Measurements from ENCODE around the gene SDK1. TPM values are rescaled to one million over a fixed set of nuclear protein-coding genes. Genes with fewer than 3 reads are reported as not detected.

SDK1 gene, protein sequence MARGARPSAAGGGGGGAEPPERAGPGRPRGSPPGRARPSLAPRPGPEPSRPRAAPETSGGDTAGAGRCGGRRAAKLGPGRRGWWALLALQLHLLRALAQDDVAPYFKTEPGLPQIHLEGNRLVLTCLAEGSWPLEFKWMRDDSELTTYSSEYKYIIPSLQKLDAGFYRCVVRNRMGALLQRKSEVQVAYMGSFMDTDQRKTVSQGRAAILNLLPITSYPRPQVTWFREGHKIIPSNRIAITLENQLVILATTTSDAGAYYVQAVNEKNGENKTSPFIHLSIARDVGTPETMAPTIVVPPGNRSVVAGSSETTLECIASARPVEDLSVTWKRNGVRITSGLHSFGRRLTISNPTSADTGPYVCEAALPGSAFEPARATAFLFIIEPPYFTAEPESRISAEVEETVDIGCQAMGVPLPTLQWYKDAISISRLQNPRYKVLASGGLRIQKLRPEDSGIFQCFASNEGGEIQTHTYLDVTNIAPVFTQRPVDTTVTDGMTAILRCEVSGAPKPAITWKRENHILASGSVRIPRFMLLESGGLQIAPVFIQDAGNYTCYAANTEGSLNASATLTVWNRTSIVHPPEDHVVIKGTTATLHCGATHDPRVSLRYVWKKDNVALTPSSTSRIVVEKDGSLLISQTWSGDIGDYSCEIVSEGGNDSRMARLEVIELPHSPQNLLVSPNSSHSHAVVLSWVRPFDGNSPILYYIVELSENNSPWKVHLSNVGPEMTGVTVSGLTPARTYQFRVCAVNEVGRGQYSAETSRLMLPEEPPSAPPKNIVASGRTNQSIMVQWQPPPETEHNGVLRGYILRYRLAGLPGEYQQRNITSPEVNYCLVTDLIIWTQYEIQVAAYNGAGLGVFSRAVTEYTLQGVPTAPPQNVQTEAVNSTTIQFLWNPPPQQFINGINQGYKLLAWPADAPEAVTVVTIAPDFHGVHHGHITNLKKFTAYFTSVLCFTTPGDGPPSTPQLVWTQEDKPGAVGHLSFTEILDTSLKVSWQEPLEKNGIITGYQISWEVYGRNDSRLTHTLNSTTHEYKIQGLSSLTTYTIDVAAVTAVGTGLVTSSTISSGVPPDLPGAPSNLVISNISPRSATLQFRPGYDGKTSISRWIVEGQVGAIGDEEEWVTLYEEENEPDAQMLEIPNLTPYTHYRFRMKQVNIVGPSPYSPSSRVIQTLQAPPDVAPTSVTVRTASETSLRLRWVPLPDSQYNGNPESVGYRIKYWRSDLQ (N-terminal part only)
- under 1 TPM; 0.33 to 0.47 TPM for polyA plus RNA-seq

DNA sequence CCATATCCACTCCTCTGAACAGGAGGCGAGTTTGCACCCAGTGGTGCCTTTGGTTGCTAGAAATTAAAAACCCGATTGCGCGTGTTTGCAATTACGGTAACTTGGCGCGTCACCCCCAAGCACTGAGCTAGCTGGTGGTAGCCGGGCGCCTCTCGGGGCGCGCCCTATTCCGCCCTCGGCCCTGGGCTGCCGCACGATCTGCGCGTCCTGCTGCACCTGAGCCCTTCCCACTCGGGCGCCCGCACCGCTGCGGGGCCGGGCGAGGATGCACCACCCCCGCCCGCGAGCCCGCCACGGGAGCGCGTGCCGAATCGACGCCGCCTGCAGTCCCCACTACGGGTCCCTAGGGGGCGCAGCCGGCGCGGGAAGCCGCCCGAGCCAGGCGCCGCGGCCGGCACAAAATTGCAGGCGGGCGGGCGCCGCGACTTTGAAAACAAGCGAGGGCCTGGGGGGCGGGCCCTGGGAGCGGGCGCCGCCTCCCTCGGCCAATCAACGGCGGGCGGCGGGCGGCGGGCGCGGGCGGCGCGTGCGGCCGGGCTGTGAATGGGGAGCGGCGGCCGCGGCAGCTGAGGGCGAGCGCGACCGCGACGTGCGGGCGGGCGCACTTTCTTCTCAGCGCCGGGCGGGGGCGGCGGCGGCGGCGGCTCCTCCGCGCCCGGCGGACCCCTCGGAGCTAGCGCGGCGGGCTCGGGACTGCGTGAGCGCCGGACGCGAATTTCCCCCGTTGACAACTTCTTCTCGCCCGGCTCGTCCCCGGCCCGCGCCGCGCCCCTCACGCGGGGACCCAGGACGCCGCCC, at the start of gene SDK1:
SDK1 (plus strand) TSS at position 602 of the 798 bp plus-strand sequence. CDS start 335 bp downstream, outside the sequence.
- peaks cover 0 to 3% of the 10 kb centered on the region in 2 donors for H3K4me1 ChIP-seq (ENCODE audit: control insufficient read depth in 2 of 2, insufficient read depth in 2 of 2, low read length in 1 of 2)
- H3K27ac ChIP-seq (ENCODE audit: low read depth in 2 of 2, low read length in 1 of 2) = peak within 1 kb of the TSS in 1 of 2 donors; percentile 45
- H3K9me3 ChIP-seq (ENCODE audit: control insufficient read depth in 2 of 2, insufficient read depth in 1 of 2, low read depth in 1 of 2, low read length in 1 of 2) = no peaks in the 10 kb centered on the region
- H3K36me3 ChIP-seq (ENCODE audit: control insufficient read depth in 2 of 2, insufficient read depth in 2 of 2, low read length in 1 of 2) = no peaks in the 10 kb centered on the region
- no peaks in the 10 kb centered on the region for H3K27me3 ChIP-seq (ENCODE audit: control insufficient read depth in 1 of 2, insufficient read depth in 2 of 2, low read length in 2 of 2)
- 1% methylated on average over 56 to 119 of the region's 119 CpGs for WGBS, 2 donors
- peak within 1 kb of the TSS; percentile 57 to 64 for H3K4me3 ChIP-seq (ENCODE audit: low read depth in 1 of 2, low read length in 2 of 2)

DNA sequence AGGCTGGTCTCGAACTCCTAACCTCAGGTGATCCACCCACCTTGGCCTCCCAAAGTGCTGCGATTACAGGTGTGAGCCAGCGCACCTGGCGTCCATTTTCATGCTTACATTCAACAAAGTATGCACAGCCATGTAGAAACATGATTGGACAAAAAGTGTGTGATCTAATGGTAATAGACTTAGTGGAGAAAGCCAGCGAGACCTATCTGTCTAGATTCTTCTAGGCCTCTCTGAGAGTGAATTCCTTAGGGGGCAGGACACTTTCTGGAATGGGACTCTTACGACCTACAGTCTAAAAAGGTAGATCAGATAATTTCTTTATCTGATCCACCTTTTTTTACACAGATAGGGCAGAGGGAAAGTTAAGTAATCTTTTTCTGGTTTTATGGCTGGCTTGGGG, 46.3 kb upstream of the SDK1 start:
- 86 to 87% methylated on average over 6 of the region's 6 CpGs for WGBS, 2 donors
- H3K36me3 ChIP-seq (ENCODE audit: control insufficient read depth in 2 of 2, insufficient read depth in 2 of 2, low read length in 1 of 2) = no peaks in the 10 kb centered on the region
- no peaks in the 10 kb centered on the region for H3K4me1 ChIP-seq (ENCODE audit: control insufficient read depth in 2 of 2, insufficient read depth in 2 of 2, low read length in 1 of 2)
- H3K9me3 ChIP-seq (ENCODE audit: control insufficient read depth in 2 of 2, insufficient read depth in 1 of 2, low read depth in 1 of 2, low read length in 1 of 2) = no peaks in the 10 kb centered on the region
- no peaks in the 10 kb centered on the region for H3K27me3 ChIP-seq (ENCODE audit: control insufficient read depth in 1 of 2, insufficient read depth in 2 of 2, low read length in 2 of 2)
- H3K27ac ChIP-seq (ENCODE audit: low read depth in 2 of 2, low read length in 1 of 2) = no peak overlapping the region
- H3K4me3 ChIP-seq (ENCODE audit: low read depth in 1 of 2, low read length in 2 of 2) = no peak overlapping the region

DNA sequence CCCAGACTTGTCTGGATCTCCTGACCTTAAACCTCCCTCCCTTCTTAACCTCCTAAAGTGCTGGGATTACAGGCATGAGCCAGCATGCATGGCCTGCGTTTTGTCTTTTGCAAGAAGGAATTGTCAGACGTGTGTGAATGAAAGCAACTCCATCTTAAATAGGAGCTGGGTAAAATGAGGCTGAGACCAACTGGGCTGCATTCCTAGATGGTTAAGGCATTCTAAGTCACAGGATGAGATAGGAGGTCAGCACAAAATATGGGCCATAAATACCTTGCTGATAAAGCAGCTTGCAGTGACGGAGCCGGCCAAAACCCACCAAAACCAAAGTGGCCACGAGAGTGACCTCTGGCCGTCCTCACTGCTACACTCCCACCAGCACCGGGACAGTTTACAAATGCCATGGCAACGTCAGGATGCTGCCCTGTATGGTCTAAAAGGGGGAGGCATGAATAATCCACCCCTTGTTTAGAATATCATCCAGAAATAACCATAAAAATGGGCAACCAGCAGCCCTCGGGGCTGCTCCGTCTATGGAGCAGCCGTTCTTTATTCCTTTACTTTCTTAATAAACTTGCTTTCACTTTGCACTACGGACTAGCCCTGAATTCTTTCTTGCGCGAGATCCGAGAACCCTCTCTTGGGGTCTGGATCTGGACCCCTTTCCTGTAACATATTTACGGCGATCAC, 41.2 kb upstream of the SDK1 start:
- 51 to 58% methylated on average over 17 of the region's 17 CpGs for WGBS, 2 donors
- H3K36me3 ChIP-seq (ENCODE audit: control insufficient read depth in 2 of 2, insufficient read depth in 2 of 2, low read length in 1 of 2) = no peaks in the 10 kb centered on the region
- no peaks in the 10 kb centered on the region for H3K4me1 ChIP-seq (ENCODE audit: control insufficient read depth in 2 of 2, insufficient read depth in 2 of 2, low read length in 1 of 2)
- H3K27me3 ChIP-seq (ENCODE audit: control insufficient read depth in 1 of 2, insufficient read depth in 2 of 2, low read length in 2 of 2) = peaks cover 0 to 4% of the 10 kb centered on the region in 2 donors
- no peak overlapping the region for H3K27ac ChIP-seq (ENCODE audit: low read depth in 2 of 2, low read length in 1 of 2)
- no peaks in the 10 kb centered on the region for H3K9me3 ChIP-seq (ENCODE audit: control insufficient read depth in 2 of 2, insufficient read depth in 1 of 2, low read depth in 1 of 2, low read length in 1 of 2)
- H3K4me3 ChIP-seq (ENCODE audit: low read depth in 1 of 2, low read length in 2 of 2) = peak overlapping the region in 1 of 2 donors; percentile 24

DNA sequence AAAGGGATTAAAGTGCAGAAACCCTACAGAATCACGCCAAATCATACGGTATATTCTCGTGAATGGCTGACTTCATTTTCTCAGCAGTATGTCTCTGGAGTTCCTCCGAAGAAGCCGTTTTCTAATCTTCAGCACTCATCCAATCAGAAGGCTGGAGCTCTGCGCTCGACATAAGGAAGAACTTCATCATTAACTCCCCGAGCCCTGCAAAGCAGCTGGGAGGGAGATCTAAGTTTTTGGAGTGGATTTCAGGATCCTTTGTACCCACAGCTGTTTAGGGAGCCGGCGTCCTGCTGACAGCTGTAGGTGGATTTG, 40.7 kb upstream of the SDK1 start:
- peaks cover 0 to 4% of the 10 kb centered on the region in 2 donors for H3K27me3 ChIP-seq (ENCODE audit: control insufficient read depth in 1 of 2, insufficient read depth in 2 of 2, low read length in 2 of 2)
- H3K4me1 ChIP-seq (ENCODE audit: control insufficient read depth in 2 of 2, insufficient read depth in 2 of 2, low read length in 1 of 2) = no peaks in the 10 kb centered on the region
- no peaks in the 10 kb centered on the region for H3K9me3 ChIP-seq (ENCODE audit: control insufficient read depth in 2 of 2, insufficient read depth in 1 of 2, low read depth in 1 of 2, low read length in 1 of 2)
- no peaks in the 10 kb centered on the region for H3K36me3 ChIP-seq (ENCODE audit: control insufficient read depth in 2 of 2, insufficient read depth in 2 of 2, low read length in 1 of 2)
- no peak overlapping the region for H3K27ac ChIP-seq (ENCODE audit: low read depth in 2 of 2, low read length in 1 of 2)
- H3K4me3 ChIP-seq (ENCODE audit: low read depth in 1 of 2, low read length in 2 of 2) = peak overlapping the region in 1 of 2 donors; percentile 24
- WGBS, 2 donors = 58 to 59% methylated on average over 10 of the region's 10 CpGs

DNA sequence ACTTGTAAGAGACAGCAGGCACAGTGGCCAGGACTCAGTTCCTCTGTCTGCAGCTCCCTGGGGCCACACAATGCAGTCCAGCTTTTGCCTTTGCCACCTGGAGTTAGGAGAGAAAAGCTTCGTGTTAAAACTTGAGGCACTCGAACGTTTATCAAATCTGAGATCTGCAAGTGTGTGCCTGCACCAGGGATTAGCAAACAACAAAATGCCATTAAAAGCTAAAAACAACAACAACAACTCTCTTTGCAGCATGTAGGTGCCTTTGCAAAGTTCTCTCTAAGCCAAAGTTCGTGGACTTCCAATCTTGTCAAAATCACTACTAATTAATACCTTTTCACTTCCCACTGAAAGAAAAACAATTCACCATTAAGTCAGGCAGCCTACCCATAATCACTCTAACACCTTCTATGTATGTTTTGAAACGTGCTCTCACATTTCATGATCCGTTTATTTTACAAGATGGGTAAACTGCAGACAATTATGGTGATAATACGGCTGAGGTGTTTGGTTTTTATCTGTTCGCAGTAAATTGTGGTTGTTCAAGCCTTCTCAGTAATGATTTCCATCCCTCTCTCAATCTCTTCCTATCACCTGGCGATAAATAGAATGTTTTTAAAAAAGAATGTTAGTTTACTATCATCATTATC, 36.2 kb upstream of the SDK1 start:
- Histone ChIP-seq H3K4me1 (ENCODE audit: control insufficient read depth in 2 of 2, insufficient read depth in 2 of 2, low read length in 1 of 2) (no peaks in the 10 kb centered on the region), H3K36me3 (ENCODE audit: control insufficient read depth in 2 of 2, insufficient read depth in 2 of 2, low read length in 1 of 2) (no peaks in the 10 kb centered on the region), H3K9me3 (ENCODE audit: control insufficient read depth in 2 of 2, insufficient read depth in 1 of 2, low read depth in 1 of 2, low read length in 1 of 2) (no peaks in the 10 kb centered on the region), H3K27me3 (ENCODE audit: control insufficient read depth in 1 of 2, insufficient read depth in 2 of 2, low read length in 2 of 2) (peaks cover 0 to 4% of the 10 kb centered on the region in 2 donors), H3K4me3 (ENCODE audit: low read depth in 1 of 2, low read length in 2 of 2) (no peak overlapping the region), H3K27ac (ENCODE audit: low read depth in 2 of 2, low read length in 1 of 2) (no peak overlapping the region)
- WGBS, 2 donors = 54 to 55% methylated on average over 9 of the region's 9 CpGs

DNA sequence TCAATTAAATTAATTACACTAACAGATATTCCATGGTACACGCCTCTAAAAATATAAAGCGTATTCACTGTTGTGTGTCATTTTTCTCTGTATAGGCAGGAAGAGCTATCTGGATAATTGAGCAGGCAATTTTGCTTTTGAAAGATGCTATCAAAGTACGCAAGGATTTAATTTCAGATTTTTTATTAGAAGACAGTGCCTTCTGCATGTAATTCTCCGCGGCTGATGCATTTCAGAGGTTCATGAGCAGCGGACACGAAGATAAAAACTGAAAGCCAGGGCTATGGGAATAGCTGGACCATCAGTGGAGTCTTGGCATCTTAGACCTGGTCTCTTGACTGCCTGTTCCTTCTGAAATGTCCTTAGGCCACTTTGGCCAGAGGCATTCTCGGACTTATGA, 35.7 kb upstream of the SDK1 start:
- Histone ChIP-seq H3K4me3 (ENCODE audit: low read depth in 1 of 2, low read length in 2 of 2) (no peak overlapping the region), H3K27me3 (ENCODE audit: control insufficient read depth in 1 of 2, insufficient read depth in 2 of 2, low read length in 2 of 2) (peaks cover 0 to 4% of the 10 kb centered on the region in 2 donors), H3K36me3 (ENCODE audit: control insufficient read depth in 2 of 2, insufficient read depth in 2 of 2, low read length in 1 of 2) (no peaks in the 10 kb centered on the region), H3K27ac (ENCODE audit: low read depth in 2 of 2, low read length in 1 of 2) (no peak overlapping the region), H3K9me3 (ENCODE audit: control insufficient read depth in 2 of 2, insufficient read depth in 1 of 2, low read depth in 1 of 2, low read length in 1 of 2) (no peaks in the 10 kb centered on the region), H3K4me1 (ENCODE audit: control insufficient read depth in 2 of 2, insufficient read depth in 2 of 2, low read length in 1 of 2) (no peaks in the 10 kb centered on the region)
- 93 to 95% methylated on average over 8 of the region's 8 CpGs for WGBS, 2 donors

DNA sequence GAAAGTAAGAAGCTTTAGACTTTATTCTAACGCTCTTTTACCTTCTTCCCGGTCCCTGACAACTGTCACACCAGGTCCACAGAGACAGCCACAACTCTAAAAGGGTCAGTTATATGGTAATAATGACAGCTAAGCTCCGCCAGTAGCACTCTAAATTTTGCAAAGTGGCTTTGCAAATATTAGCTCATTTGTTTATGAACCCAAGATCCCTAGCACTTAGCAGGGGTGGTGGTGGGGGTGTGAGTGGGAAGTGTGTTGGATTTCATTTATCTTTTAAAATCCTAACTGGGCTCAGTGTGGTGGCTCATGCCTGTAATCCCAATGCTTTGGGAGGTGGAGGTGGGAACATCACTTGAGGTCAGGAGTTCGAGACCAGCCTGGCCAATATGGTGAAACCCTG, 34.8 kb upstream of the SDK1 start:
- 80 to 83% methylated on average over 4 of the region's 4 CpGs for WGBS, 2 donors
- no peaks in the 10 kb centered on the region for H3K36me3 ChIP-seq (ENCODE audit: control insufficient read depth in 2 of 2, insufficient read depth in 2 of 2, low read length in 1 of 2)
- no peak overlapping the region for H3K27ac ChIP-seq (ENCODE audit: low read depth in 2 of 2, low read length in 1 of 2)
- no peak overlapping the region for H3K4me3 ChIP-seq (ENCODE audit: low read depth in 1 of 2, low read length in 2 of 2)
- H3K4me1 ChIP-seq (ENCODE audit: control insufficient read depth in 2 of 2, insufficient read depth in 2 of 2, low read length in 1 of 2) = no peaks in the 10 kb centered on the region
- H3K27me3 ChIP-seq (ENCODE audit: control insufficient read depth in 1 of 2, insufficient read depth in 2 of 2, low read length in 2 of 2) = peaks cover 0 to 4% of the 10 kb centered on the region in 2 donors
- H3K9me3 ChIP-seq (ENCODE audit: control insufficient read depth in 2 of 2, insufficient read depth in 1 of 2, low read depth in 1 of 2, low read length in 1 of 2) = no peaks in the 10 kb centered on the region

DNA sequence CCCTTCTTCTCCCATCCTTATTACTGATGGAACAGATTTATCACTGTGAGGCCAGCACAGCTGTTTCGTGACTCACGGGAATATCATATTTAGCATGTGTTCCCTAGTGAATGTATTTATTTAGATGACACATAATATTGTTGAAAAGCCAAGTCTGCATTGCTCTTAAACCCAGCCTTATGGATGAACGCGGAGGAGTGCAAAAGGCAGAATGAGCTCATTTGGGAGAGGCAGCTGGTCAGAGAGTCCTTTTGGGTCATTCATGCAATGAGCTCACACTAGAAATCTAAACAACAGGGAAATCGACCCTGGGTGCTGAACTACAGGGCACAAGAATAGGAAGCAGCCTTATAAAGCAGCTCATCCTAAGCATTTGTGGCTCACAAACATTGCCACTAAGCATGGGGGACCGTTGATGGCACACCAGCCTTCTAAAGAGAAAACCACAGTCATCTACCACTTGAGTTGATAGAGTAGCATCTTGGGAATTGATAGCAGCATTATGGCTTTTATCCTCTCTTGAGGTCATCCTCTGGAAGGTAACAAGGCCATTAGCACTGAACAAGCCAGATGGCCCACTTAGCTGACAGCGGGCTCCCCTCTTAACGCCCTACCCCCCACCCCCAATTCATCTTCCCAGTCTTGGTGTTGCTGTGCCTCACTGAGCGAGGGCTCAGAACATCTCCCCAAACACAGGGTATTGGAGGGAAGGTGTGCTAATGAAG, 32.9 kb upstream of the SDK1 start:
- Histone ChIP-seq H3K36me3 (ENCODE audit: control insufficient read depth in 2 of 2, insufficient read depth in 2 of 2, low read length in 1 of 2) (no peaks in the 10 kb centered on the region), H3K4me3 (ENCODE audit: low read depth in 1 of 2, low read length in 2 of 2) (no peak overlapping the region), H3K27me3 (ENCODE audit: control insufficient read depth in 1 of 2, insufficient read depth in 2 of 2, low read length in 2 of 2) (peaks cover 0 to 4% of the 10 kb centered on the region in 2 donors), H3K9me3 (ENCODE audit: control insufficient read depth in 2 of 2, insufficient read depth in 1 of 2, low read depth in 1 of 2, low read length in 1 of 2) (no peaks in the 10 kb centered on the region), H3K27ac (ENCODE audit: low read depth in 2 of 2, low read length in 1 of 2) (no peak overlapping the region), H3K4me1 (ENCODE audit: control insufficient read depth in 2 of 2, insufficient read depth in 2 of 2, low read length in 1 of 2) (no peaks in the 10 kb centered on the region)
- WGBS, 2 donors = 51 to 53% methylated on average over 9 of the region's 9 CpGs

Measured in esophagus (tissue), 2 donors.